NCI-H1105 treated with DMSO at 0.1 percent for 48 hours (cell line): ENCODE data around the gene MTHFD1.

ENCODE experiments used
- DNase-seq: peaks from one replicate; lab custom pipeline; 2025; lab: John Stamatoyannopoulos, UW

The MTHFD1 gene

GRCh38 chr14:64447876-64448670 is 59.9 kb downstream of the MTHFD1 start:
- no peak for DNase-seq

- no peak for DNase-seq
Measured at GRCh38 chr14:64450255-64450654, 62.1 kb downstream of the MTHFD1 start.

GRCh38 chr14:64454671-64455070 is 66.5 kb downstream of the MTHFD1 start:
- DNase-seq, result no peak

- no peak for DNase-seq
Measured at GRCh38 chr14:64459405-64460136, 71.4 kb downstream of the MTHFD1 start.

GRCh38 chr14:64461221-64461620 is 73.1 kb downstream of the MTHFD1 start:
- DNase-seq, result no peak

GRCh38 chr14:64463195-64463594 is 75.0 kb downstream of the MTHFD1 start:
- no peak for DNase-seq

GRCh38 chr14:64463873-64464272 is 75.7 kb downstream of the MTHFD1 start:
- DNase-seq, result no peak

GRCh38 chr14:64464651-64465050 is 76.5 kb downstream of the MTHFD1 start:
- DNase-seq, result peak; percentile 75

- DNase-seq, result peak; percentile 87
Measured at GRCh38 chr14:64465191-64465822, 77.2 kb downstream of the MTHFD1 start, which contains the start of gene AKAP5. Gene AKAP5, plus strand, starts transcription at chr14:64465499. Its CDS starts 2,896 bp downstream, at chr14:64468395.

GRCh38 chr14:64465831-64466554 is 77.8 kb downstream of the MTHFD1 start:
- peak; percentile 58 for DNase-seq

- DNase-seq, result no peak
Measured at GRCh38 chr14:64467101-64467500, 78.9 kb downstream of the MTHFD1 start.

GRCh38 chr14:64467566-64467965 is 79.4 kb downstream of the MTHFD1 start:
- no peak for DNase-seq

GRCh38 chr14:64468451-64468850 is 80.3 kb downstream of the MTHFD1 start:
- DNase-seq, result no peak

- DNase-seq, result no peak
Measured at GRCh38 chr14:64474041-64474440, 85.9 kb downstream of the MTHFD1 start.

- DNase-seq, result no peak
Measured at GRCh38 chr14:64474698-64475097, 86.5 kb downstream of the MTHFD1 start.

- no peak for DNase-seq
Measured at GRCh38 chr14:64475585-64476273, 87.6 kb downstream of the MTHFD1 start.

- DNase-seq, result no peak
Measured at GRCh38 chr14:64476438-64476837, 88.3 kb downstream of the MTHFD1 start.

GRCh38 chr14:64478634-64479250 is 90.6 kb downstream of the MTHFD1 start:
- peak; percentile 47 for DNase-seq

- DNase-seq, result no peak
Measured at GRCh38 chr14:64488590-64489099, 100.5 kb downstream of the MTHFD1 start.

- no peak for DNase-seq
Measured at GRCh38 chr14:64491637-64492036, 103.5 kb downstream of the MTHFD1 start.

- no peak for DNase-seq
Measured at GRCh38 chr14:64493455-64493854, 105.3 kb downstream of the MTHFD1 start.
